Right atrium auricular region (tissue), 2 donors: ENCODE measurements around the gene GBF1. TPM values are rescaled to one million over a fixed set of nuclear protein-coding genes. Genes with fewer than 3 reads are reported as not detected.

Experiments
- DNase-seq: peaks from one replicate; pipeline ENCODE4 v3.0.0-alpha.2; 2019; ENCODE audit warnings: low spot score
- H3K27ac ChIP-seq, 2 donors: fragments of 200-600 bp; sonication (generic); 1 replicate in 1 of 2; 2 replicates in 1 of 2; pipeline ENCODE4 v1.5.1; 2016 to 2019
- H3K27me3 ChIP-seq, 2 donors: fragments of 200-600 bp; sonication (generic); one replicate each; pipeline versions ENCODE4 v1.5.1 to v1.6.0; 2017 to 2019
- H3K36me3 ChIP-seq: fragments of 200-600 bp; sonication (generic); one replicate; pipeline ENCODE4 v1.5.1; 2016
- H3K4me1 ChIP-seq, 2 donors: fragments of 200-600 bp; sonication (generic); one replicate each; pipeline versions ENCODE4 v1.5.1 to v1.6.0; 2017 to 2019
- H3K4me3 ChIP-seq, 2 donors: fragments of 200-600 bp; sonication (generic); 1 replicate in 1 of 2; 2 replicates in 1 of 2; pipeline ENCODE4 v1.5.1; 2017 to 2019; ENCODE audit warnings: mild to moderate bottlenecking in 1 of 2, moderate library complexity in 1 of 2
- H3K9me3 ChIP-seq, 2 donors: fragments of 200-600 bp; sonication (generic); one replicate each; pipeline ENCODE4 v1.5.1; 2019
- total RNA-seq, 2 donors: library from RNA; depleted of rRNA; stranded (reverse); fragments of >200 nt; gene quantifications; one replicate each; pipeline ENCODE4 v1.1.0, GENCODE V29; 2016
- TF ChIP-seq, protein P1 (sequence below), 2 donors: fragments of 200-600 bp; sonication (generic); IDR thresholded peaks; one replicate each; pipeline ENCODE4 v1.5.1; 2019; ENCODE audit warnings: antibody characterized with exemption in 2 of 2

Gene GBF1
- total RNA-seq, 2 donors from 2014 or later = 38.5 to 38.9 TPM

DNA sequence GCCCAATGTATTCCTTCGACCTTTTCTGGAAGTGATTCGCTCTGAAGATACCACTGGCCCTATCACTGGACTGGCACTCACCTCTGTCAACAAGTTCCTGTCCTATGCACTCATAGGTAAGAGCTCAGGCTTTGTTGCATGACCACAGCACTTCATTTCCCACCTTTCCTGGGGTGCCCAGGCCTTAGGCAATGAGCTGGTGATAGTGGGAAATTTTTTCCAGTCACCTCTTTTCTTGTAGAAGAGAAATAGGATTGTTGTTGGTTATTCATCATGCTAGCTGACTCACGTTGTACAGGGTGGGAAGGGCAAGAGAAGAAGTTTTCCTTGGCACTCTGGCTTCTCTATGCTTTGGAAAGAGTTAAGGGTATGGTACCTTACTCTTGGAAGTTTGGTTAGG lies 98.7 kb downstream of the GBF1 start:
- Histone ChIP-seq H3K4me1 (no peaks in the 10 kb centered on the region), H3K9me3 (no peaks in the 10 kb centered on the region), H3K27me3 (no peaks in the 10 kb centered on the region), H3K4me3 (no peak overlapping the region), H3K27ac (no peak overlapping the region), H3K36me3 (peaks cover 19% of the 10 kb centered on the region)
- TF ChIP-seq, protein P1, sequence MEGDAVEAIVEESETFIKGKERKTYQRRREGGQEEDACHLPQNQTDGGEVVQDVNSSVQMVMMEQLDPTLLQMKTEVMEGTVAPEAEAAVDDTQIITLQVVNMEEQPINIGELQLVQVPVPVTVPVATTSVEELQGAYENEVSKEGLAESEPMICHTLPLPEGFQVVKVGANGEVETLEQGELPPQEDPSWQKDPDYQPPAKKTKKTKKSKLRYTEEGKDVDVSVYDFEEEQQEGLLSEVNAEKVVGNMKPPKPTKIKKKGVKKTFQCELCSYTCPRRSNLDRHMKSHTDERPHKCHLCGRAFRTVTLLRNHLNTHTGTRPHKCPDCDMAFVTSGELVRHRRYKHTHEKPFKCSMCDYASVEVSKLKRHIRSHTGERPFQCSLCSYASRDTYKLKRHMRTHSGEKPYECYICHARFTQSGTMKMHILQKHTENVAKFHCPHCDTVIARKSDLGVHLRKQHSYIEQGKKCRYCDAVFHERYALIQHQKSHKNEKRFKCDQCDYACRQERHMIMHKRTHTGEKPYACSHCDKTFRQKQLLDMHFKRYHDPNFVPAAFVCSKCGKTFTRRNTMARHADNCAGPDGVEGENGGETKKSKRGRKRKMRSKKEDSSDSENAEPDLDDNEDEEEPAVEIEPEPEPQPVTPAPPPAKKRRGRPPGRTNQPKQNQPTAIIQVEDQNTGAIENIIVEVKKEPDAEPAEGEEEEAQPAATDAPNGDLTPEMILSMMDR (IDR thresholded peaks at IDR 0.05) = no peak
- DNase-seq = no peak

DNA sequence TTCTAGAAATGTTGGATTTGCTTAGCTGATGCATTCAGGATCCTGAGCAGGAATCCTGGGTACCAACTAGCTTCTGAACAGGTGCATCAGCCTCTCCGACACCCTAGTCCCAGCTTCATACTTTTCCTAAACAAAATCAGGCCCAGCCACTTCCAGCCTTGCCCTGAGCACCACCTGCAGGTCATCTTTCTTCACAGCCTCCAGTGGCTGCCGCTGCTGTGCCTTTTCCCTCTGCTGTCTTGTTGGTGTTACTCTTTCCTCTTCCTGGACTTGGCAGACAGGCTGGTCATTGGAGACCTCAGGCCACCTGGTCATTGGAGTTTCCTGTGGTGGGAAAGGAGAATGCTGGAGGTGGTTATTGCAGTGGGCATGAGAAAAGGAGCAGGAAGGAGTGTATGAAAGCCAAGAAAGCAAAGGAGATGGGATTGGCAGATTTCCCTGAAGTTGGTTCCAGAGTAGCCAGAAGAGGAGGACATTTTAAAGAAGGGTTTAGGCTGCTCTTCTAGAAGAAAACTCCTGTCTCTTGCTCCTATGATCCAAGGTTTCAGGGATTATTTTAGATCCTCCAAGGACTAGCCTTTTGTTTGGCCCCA lies 102.0 kb downstream of the GBF1 start:
- DNase-seq = peak; percentile 59
- H3K4me1 ChIP-seq = no peaks in the 10 kb centered on the region
- H3K9me3 ChIP-seq = no peaks in the 10 kb centered on the region
- no peak overlapping the region for H3K4me3 ChIP-seq
- H3K27me3 ChIP-seq = no peaks in the 10 kb centered on the region
- peaks cover 33% of the 10 kb centered on the region for H3K36me3 ChIP-seq
- TF ChIP-seq, protein P1 (IDR thresholded peaks at IDR 0.05) = peak; percentile 23 to 68
- no peak overlapping the region for H3K27ac ChIP-seq

GRCh38 chr10:102352066-102352715 lies 106.9 kb downstream of the GBF1 start:
- no peaks in the 10 kb centered on the region for H3K9me3 ChIP-seq
- TF ChIP-seq, protein P1 (IDR thresholded peaks at IDR 0.05) = peak; percentile 80 to 91
- no peak overlapping the region for H3K4me3 ChIP-seq
- H3K36me3 ChIP-seq = peaks cover 55% of the 10 kb centered on the region
- no peaks in the 10 kb centered on the region for H3K27me3 ChIP-seq
- H3K27ac ChIP-seq = no peak overlapping the region
- H3K4me1 ChIP-seq = no peaks in the 10 kb centered on the region
- DNase-seq = peak; percentile 62

DNA sequence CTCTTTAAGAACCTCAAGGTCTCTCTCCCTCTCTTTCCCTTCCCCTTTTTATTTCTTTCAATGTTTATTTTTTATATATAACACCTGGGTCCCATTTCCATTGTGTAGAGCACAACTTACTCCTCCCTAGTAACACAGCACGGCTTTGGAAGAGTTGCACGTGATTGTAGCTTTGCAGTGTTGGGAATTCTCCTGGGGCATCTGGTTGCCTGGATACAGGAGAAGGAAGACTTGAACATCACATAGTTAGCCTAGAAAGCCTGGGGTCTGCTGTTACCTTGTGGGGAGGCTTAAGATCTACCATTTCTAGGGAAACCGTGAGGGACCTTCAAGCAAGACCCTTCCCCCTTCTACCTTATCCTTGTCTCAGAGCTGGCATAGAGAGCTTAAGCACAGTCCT lies 109.1 kb downstream of the GBF1 start:
- Histone ChIP-seq H3K4me3 (no peak overlapping the region), H3K27me3 (no peaks in the 10 kb centered on the region), H3K4me1 (no peaks in the 10 kb centered on the region), H3K27ac (no peak overlapping the region), H3K9me3 (no peaks in the 10 kb centered on the region), H3K36me3 (peaks cover 70% of the 10 kb centered on the region)
- DNase-seq = no peak
- TF ChIP-seq, protein P1 (IDR thresholded peaks at IDR 0.05) = no peak

- Histone ChIP-seq H3K27me3 (no peaks in the 10 kb centered on the region), H3K4me3 (no peak overlapping the region), H3K27ac (no peak overlapping the region), H3K36me3 (peaks cover 85% of the 10 kb centered on the region), H3K4me1 (no peaks in the 10 kb centered on the region), H3K9me3 (no peaks in the 10 kb centered on the region)
- TF ChIP-seq, protein P1 (IDR thresholded peaks at IDR 0.05) = no peak
- DNase-seq = no peak
Measured at GRCh38 chr10:102358712-102359382, 113.5 kb downstream of the GBF1 start.
